ENCODE measurements around the gene C19orf38.
"Not testable (repeated sequence)": the region's sequence is repeated elsewhere in the genome, so short reads cannot be mapped to it uniquely, and the experiment has no call there.

The C19orf38 gene

DNA sequence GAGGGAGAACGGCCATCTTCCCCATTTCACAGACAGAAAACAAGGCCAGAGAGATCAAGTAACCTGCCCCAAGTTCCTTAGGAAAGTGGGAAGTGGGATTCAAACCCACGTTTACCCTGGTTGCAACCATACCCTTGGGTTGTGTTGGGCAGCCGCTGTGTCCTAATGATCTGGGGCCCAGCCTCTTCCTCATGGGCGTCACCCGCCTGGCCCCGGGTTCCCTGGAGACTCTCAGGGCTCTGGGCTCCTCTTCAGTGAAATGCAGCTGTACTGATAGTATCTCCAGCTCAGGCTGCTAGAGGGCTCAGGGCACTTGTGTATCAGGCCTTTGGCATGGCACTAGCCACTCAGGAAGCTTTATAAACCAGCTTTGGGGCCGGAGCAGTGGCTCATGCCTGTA is 22.0 kb upstream of the C19orf38 start:
- DNase-seq, result no peak

DNA sequence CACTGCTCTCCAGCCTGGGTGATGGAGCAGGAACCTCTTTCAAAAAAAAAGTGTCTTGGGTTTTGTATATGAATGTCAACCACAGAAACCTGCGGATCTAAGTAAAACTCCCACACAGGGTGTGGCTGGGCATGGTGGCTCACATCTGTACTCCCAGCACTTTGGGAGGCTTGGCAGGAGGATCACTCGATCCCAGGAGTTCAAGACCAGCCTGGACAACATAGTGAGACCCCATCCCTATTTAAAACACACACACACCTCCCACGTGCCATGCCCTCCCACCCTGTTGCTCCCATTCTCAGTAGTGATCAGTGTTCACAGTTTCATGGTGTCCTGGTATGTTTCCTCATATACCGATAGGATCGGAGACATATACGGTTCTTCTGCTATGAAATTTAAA is 21.4 kb upstream of the C19orf38 start:
- DNase-seq, result no peak

- DNase-seq, result no peak
These were observed 19.0 kb upstream of the C19orf38 start for GRCh38 chr19:10828981-10829821.

GRCh38 chr19:10829967-10830366 is 18.2 kb upstream of the C19orf38 start:
- DNase-seq, result no peak

GRCh38 chr19:10830370-10830769 is 17.8 kb upstream of the C19orf38 start:
- no peak for DNase-seq

DNA sequence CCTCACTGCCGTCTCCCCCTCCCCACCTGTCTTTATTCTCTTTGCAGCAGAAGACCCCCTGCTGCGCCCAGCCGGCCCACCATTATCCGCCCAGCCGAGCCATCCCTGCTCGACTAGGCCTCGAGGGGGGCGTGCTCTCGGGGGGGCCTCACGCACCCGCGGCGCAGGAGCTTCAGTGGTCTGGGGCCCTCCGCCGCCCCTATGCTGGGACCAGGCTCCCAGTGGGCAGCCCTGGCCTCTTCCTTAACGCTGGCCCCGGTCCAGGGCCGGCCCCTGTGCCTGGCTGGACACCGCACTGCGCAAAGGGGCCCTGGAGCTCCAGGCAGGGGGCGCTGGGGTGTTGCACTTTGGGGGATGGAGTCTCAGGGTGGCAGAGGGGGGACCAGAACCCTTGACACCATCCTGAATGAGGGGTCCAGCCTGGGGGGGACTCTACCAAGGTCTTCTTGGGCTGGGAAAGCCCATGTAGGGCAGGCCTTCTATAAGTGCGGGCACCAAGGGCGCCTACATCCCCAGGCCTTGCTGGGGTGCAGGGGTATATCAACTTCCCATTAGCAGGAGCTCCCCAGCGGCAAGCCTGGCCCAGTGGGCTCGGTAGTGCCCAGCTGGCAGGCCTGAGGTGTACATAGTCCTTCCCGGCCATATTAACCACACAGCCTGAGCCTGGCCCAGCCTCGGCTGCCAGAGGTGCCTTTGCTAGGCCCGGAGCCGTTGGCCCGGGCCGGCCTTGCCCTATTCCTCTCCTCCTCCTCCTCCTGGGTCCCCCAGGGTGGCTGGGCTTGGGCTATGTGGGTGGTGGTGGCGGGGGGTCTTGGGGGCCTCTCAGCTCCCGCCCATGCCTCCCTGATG is 17.1 kb upstream of the C19orf38 start:
- no peak for DNase-seq

DNA sequence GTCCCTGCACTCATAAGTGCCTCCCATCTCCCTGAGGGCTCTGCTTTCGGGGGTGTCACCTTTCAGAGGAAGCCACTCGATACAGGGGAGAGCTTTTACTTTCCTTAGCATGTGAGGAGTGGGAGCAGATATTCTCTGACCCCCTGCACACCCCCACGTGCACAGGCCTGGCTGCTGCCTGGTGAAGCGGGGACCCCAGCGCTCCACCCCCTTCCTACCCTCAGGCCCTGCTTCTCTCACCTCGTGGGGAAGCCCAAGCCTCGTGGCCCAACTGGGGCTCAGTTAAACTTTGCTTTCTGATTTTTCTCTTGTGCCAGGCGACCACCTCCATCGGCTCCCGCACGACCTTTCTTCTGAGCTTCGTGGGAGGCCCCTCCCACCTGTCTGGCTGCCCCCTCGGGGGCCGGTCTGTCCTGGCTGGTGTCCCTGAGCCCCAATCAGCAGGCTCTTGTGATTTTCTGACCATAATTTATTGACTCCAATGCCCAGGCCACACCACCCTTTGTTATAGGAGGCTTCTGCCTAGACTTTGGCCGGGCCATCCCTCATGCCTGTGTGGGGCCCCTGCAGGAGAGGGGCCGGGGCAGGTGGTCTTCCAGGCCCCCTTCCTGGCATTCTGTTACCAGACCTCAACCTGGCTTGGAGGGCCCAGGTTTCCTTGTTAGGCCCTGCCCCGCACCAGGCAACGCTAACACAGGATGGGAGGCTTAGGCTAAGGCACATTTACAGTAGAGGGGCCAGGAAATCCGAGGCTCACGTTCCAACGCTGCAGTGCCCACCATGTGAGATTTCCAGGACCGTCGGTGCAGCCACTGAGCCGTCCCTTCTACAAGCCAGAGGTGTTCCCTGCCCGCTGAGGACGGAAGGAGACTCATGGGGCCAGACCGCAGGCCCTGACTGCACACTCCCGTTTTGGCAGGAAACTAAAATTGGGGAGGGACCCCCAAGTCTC is 16.0 kb upstream of the C19orf38 start:
- DNase-seq, result no peak

- DNase-seq, result no peak
These were observed 15.3 kb upstream of the C19orf38 start for GRCh38 chr19:10832939-10833296.

DNA sequence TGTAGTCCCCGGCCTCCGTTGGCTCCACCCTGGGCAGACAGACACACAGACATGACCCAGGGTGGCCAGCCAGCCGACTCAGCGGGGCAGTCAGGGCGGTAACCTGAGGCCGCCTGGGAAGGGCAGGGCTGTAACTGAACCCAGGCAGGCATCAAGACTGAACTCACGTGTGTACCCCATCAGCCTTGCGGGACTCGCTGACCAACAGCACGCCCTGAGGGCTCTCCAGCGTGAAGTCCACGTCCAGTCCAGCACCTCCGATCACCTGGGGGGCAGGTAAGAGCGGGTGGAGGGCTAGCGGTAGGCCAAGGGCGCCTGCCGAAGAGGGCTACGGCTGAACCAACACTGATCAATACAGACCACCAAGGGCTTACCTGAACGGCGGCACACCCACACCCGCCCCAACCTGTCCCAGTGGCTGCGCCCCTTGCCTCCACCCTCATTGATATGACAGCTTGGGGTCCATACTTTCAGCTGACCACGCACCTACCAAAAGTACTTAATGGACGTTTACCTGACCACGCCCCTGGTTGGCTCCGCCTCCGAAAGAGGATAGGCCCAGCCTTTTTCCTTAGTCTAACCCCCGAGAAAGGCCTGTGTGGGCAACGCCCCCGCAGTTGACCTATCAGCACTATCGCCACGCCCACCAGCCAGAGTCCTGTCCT is 13.0 kb upstream of the C19orf38 start:
- no peak for DNase-seq

GRCh38 chr19:10835754-10836478 is 12.3 kb upstream of the C19orf38 start, which contains the start of gene TMED1:
TMED1 (minus strand) TSS chr19:10836212; CDS start chr19:10836191, 21 bp downstream.
- DNase-seq, result peak; percentile 99

DNA sequence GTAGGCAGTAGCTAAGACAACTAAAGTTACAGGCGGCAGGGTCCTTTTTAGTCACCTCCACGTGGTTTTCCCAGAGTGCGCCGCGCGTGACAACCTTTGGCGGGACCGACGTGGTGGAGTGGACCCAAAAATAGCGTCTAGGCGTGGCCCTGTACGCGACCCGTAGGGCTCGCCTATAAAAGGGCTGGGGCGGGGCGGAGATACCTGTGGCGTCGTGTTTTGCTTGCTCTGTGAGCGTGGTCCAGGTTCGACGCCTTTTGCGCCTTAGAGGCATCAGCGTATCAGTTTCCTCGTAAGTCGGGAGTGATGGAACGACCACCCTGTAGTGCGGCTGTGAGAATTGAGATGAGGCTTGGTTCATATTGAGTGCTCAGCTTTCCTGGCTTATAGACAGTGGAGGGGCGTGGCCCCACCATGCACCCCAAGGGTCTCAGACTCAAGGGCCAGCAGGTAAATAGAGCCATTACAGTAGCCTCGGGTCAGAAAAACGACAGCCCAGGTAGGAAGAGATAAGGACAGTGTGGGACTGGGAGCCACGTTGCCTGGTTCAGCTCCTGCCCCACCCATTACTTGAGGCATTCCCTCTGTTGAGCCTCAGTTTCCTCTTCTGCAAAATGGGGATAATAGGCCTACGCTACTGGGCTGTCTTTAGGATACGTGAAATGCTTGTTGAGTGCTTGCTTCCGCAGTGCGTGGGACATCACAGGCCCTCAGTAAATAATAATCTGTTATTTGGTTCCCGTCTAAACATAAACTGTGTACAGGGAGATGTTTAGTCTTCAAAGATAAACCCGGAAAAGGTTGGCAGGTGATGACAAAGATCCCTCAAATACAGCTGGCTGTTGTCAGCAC is 11.5 kb upstream of the C19orf38 start:
- peak; percentile 87 for DNase-seq

DNA sequence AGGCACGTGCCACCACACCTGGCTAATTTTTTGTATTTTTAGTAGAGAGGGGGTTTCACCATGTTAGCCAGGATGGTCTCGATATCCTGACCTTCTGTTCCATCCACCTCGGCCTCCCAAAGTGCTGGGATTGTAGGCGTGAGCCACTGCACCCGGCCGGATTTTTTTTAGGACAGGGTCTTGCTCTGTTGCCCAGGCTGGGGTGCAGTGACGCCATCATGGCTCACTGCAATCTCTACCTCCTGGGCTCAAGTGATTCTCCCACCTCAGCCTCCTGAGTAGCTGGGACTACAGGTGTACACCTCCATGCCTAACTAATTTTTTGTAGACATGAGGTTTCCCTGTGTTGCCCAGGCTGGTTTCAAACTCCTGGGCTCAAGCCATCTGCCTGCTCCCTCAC is 10.6 kb upstream of the C19orf38 start:
- DNase-seq, result not testable (repeated sequence)

GRCh38 chr19:10838377-10838776 is 9.8 kb upstream of the C19orf38 start:
- no peak for DNase-seq

DNA sequence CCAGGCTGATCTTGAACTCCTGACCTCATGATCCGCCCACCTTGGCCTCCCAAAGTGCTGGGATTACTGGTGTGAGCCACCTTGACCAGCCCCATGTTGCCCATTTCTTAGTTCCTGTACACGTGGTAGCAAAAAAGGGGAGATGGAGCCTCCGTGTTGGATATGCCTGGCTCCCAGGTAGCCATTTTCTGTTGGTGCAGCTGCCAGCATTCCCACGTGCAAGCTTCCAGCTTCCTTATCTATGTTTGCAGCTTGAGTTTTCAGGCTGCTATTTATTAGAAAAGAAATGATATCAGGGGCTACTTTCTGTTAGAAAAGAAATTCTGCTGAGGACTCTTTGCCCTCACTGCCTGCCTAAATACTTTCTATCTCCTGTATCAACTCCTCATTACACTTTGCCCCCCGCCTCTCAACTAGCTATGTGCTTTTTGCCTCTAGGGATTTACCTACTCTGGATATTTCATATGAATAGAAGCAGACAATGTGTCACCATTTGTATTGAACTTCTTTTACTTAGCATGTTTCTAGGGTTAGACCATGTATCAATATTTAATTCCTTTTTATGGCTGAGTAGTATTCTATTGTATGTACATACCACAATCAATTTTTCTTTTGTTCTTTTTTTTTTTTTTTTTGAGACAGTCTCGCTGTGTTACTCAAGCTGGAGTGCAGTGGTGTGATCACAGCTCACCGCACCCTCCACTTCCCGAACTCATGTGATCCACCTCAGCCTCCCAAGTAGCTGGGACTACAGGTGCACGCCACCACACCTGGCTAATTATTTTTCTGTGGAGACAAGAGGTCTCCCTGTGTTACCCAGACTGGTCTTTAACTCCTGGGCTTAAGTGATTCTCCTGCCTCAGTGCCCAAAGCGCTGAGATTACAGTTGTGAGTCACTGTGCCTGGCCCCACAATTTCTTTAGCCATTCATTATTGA is 8.8 kb upstream of the C19orf38 start:
- DNase-seq, result no peak

GRCh38 chr19:10842788-10843187 is 5.4 kb upstream of the C19orf38 start:
- no peak for DNase-seq

DNA sequence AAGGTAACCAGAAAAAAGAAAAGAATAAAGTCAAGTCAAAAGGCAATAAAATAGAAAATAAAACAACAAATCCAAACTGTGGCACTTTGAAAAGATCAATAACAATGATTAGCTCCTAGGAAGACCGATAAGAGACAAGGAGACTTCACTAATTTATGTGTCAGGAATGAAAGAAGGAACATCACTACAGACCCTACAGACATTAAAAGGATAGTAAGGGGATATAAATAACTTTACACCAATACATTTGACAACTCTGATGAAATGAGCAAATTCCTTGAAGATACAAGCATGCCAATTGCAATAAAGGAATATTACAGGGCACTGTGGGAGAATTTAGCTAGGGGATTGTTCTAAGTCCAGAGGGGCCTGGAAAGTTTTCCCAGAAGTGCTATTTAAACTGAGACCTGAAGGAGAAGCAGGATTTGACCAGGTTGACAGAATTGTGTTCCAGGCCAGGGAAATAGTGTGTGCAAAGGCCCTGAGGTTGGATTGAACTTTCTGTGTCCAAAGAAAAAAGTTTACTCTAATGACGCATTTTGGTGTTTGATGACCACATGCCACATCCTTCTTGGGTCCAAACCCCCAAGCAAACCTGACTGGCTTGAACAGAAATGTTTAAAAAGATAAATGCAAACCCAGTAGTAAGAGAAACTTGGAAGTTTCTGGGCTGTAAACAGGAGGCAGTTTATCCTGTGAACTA is 1.6 kb upstream of the C19orf38 start:
- DNase-seq, result no peak

- no peak for DNase-seq
These were observed 2.4 kb downstream of the C19orf38 start for GRCh38 chr19:10850631-10851030.

- no peak for DNase-seq
These were observed 4.0 kb downstream of the C19orf38 start for GRCh38 chr19:10852098-10852800.

Measured in NCI-H2171 (cell line).